HG03378 (cell line): ENCODE measurements around the gene TGIF2.

ENCODE experiments used
- ATAC-seq: cut with Tn5 transposase; IDR thresholded peaks from one replicate; pipeline ENCODE4 v1.9.1; 2021; ENCODE audit warnings: mild to moderate bottlenecking, moderate library complexity; ENCODE audit not compliant: unreplicated experiment

TGIF2 gene

GRCh38 chr20:36573103-36573797 is at the start of gene TGIF2:
Gene TGIF2 (plus strand): TSS chr20:36573597. CDS start chr20:36578775, 5,178 bp downstream.
- no peak for ATAC-seq

GRCh38 chr20:36525620-36526365 is 47.6 kb upstream of the TGIF2 start:
- ATAC-seq: no peak

GRCh38 chr20:36526521-36527011 is 46.8 kb upstream of the TGIF2 start:
- ATAC-seq: no peak

GRCh38 chr20:36527331-36528125 is 45.9 kb upstream of the TGIF2 start:
- ATAC-seq: no peak

- no peak for ATAC-seq
Measured at GRCh38 chr20:36528176-36528874, 45.1 kb upstream of the TGIF2 start.

- ATAC-seq: no peak
Measured at GRCh38 chr20:36528875-36529417, 44.5 kb upstream of the TGIF2 start.

- ATAC-seq: no peak
Measured at GRCh38 chr20:36532388-36532787, 41.0 kb upstream of the TGIF2 start.

- ATAC-seq: no peak
Measured at GRCh38 chr20:36532822-36533221, 40.6 kb upstream of the TGIF2 start.

- no peak for ATAC-seq
Measured at GRCh38 chr20:36538026-36538722, 35.2 kb upstream of the TGIF2 start.

- no peak for ATAC-seq
Measured at GRCh38 chr20:36540551-36541211, 32.7 kb upstream of the TGIF2 start.

- ATAC-seq: no peak
Measured at GRCh38 chr20:36541227-36541767, 32.1 kb upstream of the TGIF2 start, which contains the start of gene MYL9. Gene MYL9 (plus strand): TSS chr20:36541519. CDS start chr20:36544885, 3,366 bp downstream.

GRCh38 chr20:36541768-36542488 is 31.5 kb upstream of the TGIF2 start:
- ATAC-seq: no peak

- no peak for ATAC-seq
Measured at GRCh38 chr20:36542516-36543183, 30.7 kb upstream of the TGIF2 start.

- no peak for ATAC-seq
Measured at GRCh38 chr20:36543184-36544133, 29.9 kb upstream of the TGIF2 start.

GRCh38 chr20:36544134-36545018 is 29.0 kb upstream of the TGIF2 start:
- no peak for ATAC-seq
